ENCODE results near the gene GJB6. TPM values are rescaled to one million over a fixed set of nuclear protein-coding genes. Genes with fewer than 3 reads are reported as not detected.

GJB6 gene
- total RNA-seq, 2 donors from 2014 or later = 4.0 to 9.5 TPM

DNA sequence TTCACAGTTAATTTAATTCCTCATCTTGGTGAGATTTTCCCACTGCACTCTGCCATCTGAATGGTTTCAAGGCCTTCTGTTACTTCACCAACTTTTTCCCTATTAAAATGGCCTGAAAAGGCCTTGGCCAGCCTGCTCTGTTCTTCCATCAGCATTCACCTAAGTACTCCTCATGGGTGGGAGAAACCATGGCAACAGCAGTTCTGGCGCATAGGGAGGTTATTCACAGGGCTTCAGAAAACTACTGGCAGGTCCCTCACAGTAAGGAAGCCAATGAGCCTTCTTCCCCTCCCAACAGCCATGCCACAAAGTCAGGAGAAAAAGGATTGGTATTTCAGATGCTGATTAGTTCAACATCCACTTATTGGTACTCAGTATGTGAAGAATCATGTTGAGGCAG lies 22.2 kb downstream of the GJB6 start:
- H3K4me1 Mint-ChIP-seq (ENCODE audit: low read depth) = peaks cover 6% of the 10 kb centered on the region
- no peak overlapping the region for H3K4me3 Mint-ChIP-seq
- H3K27me3 Mint-ChIP-seq (ENCODE audit: low read depth) = peaks cover 23% of the 10 kb centered on the region
- no peaks in the 10 kb centered on the region for H3K9me3 Mint-ChIP-seq
- ATAC-seq (replicated peaks in 1 of 2) (no peak), DNase-seq (no peak)
- peaks cover 2 to 4% of the 10 kb centered on the region in 2 donors for H3K36me3 Mint-ChIP-seq (ENCODE audit: insufficient read depth in 2 of 2)
- H3K27ac Mint-ChIP-seq = no peak overlapping the region

GRCh38 chr13:20206698-20207235 lies 25.4 kb downstream of the GJB6 start:
- peaks cover 21% of the 10 kb centered on the region for H3K27me3 Mint-ChIP-seq (ENCODE audit: low read depth)
- H3K4me1 Mint-ChIP-seq (ENCODE audit: low read depth) = peaks cover 6% of the 10 kb centered on the region
- no peak for DNase-seq
- H3K4me3 Mint-ChIP-seq = no peak overlapping the region
- peaks cover 0 to under 1% of the 10 kb centered on the region in 2 donors for H3K9me3 Mint-ChIP-seq
- peaks cover under 1 to 2% of the 10 kb centered on the region in 2 donors for H3K36me3 Mint-ChIP-seq (ENCODE audit: insufficient read depth in 2 of 2)
- H3K27ac Mint-ChIP-seq = no peak overlapping the region
- no peak for ATAC-seq (replicated peaks in 1 of 2)

- no peak overlapping the region for H3K27ac Mint-ChIP-seq
- DNase-seq = no peak
- no peak for ATAC-seq (replicated peaks in 1 of 2)
- no peak overlapping the region for H3K4me3 Mint-ChIP-seq
- peaks cover 2% of the 10 kb centered on the region in 2 donors for H3K36me3 Mint-ChIP-seq (ENCODE audit: insufficient read depth in 2 of 2)
- peaks cover 0 to 1% of the 10 kb centered on the region in 2 donors for H3K9me3 Mint-ChIP-seq
- H3K4me1 Mint-ChIP-seq (ENCODE audit: low read depth) = peaks cover 6% of the 10 kb centered on the region
- H3K27me3 Mint-ChIP-seq (ENCODE audit: low read depth) = peaks cover 21% of the 10 kb centered on the region
Measured at GRCh38 chr13:20206065-20206697, 25.9 kb downstream of the GJB6 start.

DNA sequence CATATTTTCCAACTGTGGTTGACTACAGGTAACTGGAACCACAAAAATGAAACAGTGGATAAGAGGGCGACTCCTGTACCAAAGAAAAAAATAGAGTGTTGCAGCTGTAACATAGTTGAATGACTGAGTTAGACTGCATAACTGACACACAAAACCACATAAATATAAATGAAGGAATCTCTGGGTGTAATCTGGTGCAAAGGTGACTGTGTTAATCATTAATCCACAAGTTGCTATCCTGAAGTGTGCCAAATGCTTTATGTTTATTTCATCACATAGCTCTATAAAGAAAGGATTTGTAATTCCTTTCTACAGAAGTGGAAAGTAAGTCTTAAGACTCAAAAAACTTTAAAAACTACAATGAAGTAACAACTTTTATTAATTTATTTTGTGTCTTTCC lies 33.3 kb downstream of the GJB6 start:
- DNase-seq (no peak), ATAC-seq (replicated peaks in 1 of 2) (no peak)
- H3K27ac Mint-ChIP-seq = no peak overlapping the region
- H3K9me3 Mint-ChIP-seq = peaks cover 0 to 1% of the 10 kb centered on the region in 2 donors
- H3K4me3 Mint-ChIP-seq = no peak overlapping the region
- peaks cover 2 to 4% of the 10 kb centered on the region in 2 donors for H3K36me3 Mint-ChIP-seq (ENCODE audit: insufficient read depth in 2 of 2)
- H3K27me3 Mint-ChIP-seq (ENCODE audit: low read depth) = peaks cover 46% of the 10 kb centered on the region
- H3K4me1 Mint-ChIP-seq (ENCODE audit: low read depth) = peaks cover 21% of the 10 kb centered on the region

DNA sequence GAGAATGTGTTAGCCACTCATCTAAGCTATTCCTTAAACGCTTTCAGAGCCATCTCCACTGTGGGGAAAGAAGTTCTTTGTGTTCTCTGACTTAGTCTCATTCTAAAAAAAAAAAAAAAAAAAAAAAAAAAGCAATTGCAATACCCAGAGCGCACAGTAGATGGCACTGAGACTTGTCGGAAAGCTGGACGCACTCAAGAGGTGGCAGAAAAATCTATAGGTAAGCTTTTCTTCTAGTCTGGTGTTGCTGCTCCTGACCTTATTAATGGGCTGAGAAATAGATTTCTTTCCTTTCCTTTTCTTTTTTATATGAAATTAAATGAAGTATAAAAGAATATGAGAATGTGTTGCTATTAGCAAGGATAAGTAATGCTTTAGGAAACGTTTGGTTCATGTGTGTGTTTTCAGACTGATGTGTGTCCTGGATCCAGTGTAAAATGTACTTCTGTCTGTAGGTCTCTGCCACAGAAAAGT lies 34.7 kb downstream of the GJB6 start:
- H3K9me3 Mint-ChIP-seq = peaks cover 0 to 1% of the 10 kb centered on the region in 2 donors
- peaks cover 47% of the 10 kb centered on the region for H3K27me3 Mint-ChIP-seq (ENCODE audit: low read depth)
- H3K36me3 Mint-ChIP-seq (ENCODE audit: insufficient read depth in 2 of 2) = peaks cover 2% of the 10 kb centered on the region in 2 donors
- peaks cover 25% of the 10 kb centered on the region for H3K4me1 Mint-ChIP-seq (ENCODE audit: low read depth)
- peak overlapping the region; percentile 77 for H3K27ac Mint-ChIP-seq
- H3K4me3 Mint-ChIP-seq = peak overlapping the region in 1 of 2 donors; percentile 37
- peak; percentile 36 to 48 for ATAC-seq (replicated peaks in 1 of 2)
- DNase-seq = peak in 1 of 2 donors; percentile 24

DNA sequence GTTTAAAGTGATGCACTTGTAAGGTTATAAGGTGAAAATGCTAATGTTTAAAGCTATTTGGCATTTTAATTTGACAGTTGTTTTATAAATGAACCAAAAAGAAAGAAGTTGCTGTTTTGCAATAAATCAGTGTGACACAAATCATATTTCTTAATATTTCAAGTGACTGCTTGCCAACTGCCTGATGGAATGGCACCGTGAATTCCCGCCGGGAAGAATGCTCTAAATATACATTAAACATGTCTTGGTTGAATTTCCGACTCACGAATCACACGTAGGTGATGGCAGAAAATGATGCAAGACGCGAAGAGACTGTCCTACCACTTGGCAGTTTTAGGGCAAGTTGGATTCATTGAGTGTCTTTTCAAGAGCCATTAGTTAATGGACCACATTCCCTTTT lies 36.3 kb downstream of the GJB6 start:
- peaks cover 59% of the 10 kb centered on the region for H3K27me3 Mint-ChIP-seq (ENCODE audit: low read depth)
- no peak overlapping the region for H3K4me3 Mint-ChIP-seq
- H3K9me3 Mint-ChIP-seq = no peaks in the 10 kb centered on the region
- H3K36me3 Mint-ChIP-seq (ENCODE audit: insufficient read depth in 2 of 2) = peaks cover 0 to 2% of the 10 kb centered on the region in 2 donors
- no peak overlapping the region for H3K27ac Mint-ChIP-seq
- no peak for DNase-seq
- peaks cover 31% of the 10 kb centered on the region for H3K4me1 Mint-ChIP-seq (ENCODE audit: low read depth)
- ATAC-seq (replicated peaks in 1 of 2) = no peak

GRCh38 chr13:20193907-20194631 lies 38.0 kb downstream of the GJB6 start:
- no peaks in the 10 kb centered on the region for H3K36me3 Mint-ChIP-seq (ENCODE audit: insufficient read depth in 2 of 2)
- no peak overlapping the region for H3K27ac Mint-ChIP-seq
- H3K4me1 Mint-ChIP-seq (ENCODE audit: low read depth) = peaks cover 29% of the 10 kb centered on the region
- peak; percentile 20 to 29 for DNase-seq
- no peaks in the 10 kb centered on the region for H3K9me3 Mint-ChIP-seq
- peak; percentile 51 for ATAC-seq (replicated peaks in 1 of 2)
- H3K27me3 Mint-ChIP-seq (ENCODE audit: low read depth) = peaks cover 65% of the 10 kb centered on the region
- H3K4me3 Mint-ChIP-seq = peak overlapping the region; percentile 80 to 87

GRCh38 chr13:20193162-20193906 lies 38.8 kb downstream of the GJB6 start:
- Mint-ChIP-seq H3K4me1 (ENCODE audit: low read depth) (peaks cover 35% of the 10 kb centered on the region), H3K27me3 (ENCODE audit: low read depth) (peaks cover 65% of the 10 kb centered on the region), H3K27ac (no peak overlapping the region), H3K4me3 (peak overlapping the region; percentile 80 to 87), H3K36me3 (ENCODE audit: insufficient read depth in 2 of 2) (no peaks in the 10 kb centered on the region), H3K9me3 (no peaks in the 10 kb centered on the region)
- DNase-seq = peak in 1 of 2 donors; percentile 19
- ATAC-seq (replicated peaks in 1 of 2) = peak; percentile 26 to 42

DNA sequence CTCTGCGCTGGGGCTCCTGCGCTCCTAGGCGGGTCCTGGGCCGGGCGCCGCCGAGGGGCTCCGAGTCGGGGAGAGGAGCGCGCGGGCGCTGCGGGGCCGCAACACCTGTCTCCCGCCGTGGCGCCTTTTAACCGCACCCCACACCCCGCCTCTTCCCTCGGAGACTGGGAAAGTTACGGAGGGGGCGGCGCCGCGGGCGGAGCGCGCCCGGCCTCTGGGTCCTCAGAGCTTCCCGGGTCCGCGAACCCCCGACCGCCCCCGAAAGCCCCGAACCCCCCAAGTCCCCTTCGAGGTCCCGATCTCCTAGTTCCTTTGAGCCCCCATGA lies 39.3 kb downstream of the GJB6 start, which contains the start of gene GJB2:
Gene GJB2, minus strand, starts transcription at position 103 of the 326 bp plus-strand sequence. CDS start 3,357 bp downstream, outside the sequence.
- H3K4me1 Mint-ChIP-seq (ENCODE audit: low read depth) = peaks cover 35% of the 10 kb centered on the region
- DNase-seq (peak; percentile 29 to 31), ATAC-seq (replicated peaks in 1 of 2) (peak; percentile 21 to 45)
- no peaks in the 10 kb centered on the region for H3K9me3 Mint-ChIP-seq
- H3K4me3 Mint-ChIP-seq = peak within 1 kb of the TSS; percentile 80 to 87
- no peaks in the 10 kb centered on the region for H3K36me3 Mint-ChIP-seq (ENCODE audit: insufficient read depth in 2 of 2)
- H3K27me3 Mint-ChIP-seq (ENCODE audit: low read depth) = peaks cover 60% of the 10 kb centered on the region
- no peak within 1 kb of the TSS for H3K27ac Mint-ChIP-seq

DNA sequence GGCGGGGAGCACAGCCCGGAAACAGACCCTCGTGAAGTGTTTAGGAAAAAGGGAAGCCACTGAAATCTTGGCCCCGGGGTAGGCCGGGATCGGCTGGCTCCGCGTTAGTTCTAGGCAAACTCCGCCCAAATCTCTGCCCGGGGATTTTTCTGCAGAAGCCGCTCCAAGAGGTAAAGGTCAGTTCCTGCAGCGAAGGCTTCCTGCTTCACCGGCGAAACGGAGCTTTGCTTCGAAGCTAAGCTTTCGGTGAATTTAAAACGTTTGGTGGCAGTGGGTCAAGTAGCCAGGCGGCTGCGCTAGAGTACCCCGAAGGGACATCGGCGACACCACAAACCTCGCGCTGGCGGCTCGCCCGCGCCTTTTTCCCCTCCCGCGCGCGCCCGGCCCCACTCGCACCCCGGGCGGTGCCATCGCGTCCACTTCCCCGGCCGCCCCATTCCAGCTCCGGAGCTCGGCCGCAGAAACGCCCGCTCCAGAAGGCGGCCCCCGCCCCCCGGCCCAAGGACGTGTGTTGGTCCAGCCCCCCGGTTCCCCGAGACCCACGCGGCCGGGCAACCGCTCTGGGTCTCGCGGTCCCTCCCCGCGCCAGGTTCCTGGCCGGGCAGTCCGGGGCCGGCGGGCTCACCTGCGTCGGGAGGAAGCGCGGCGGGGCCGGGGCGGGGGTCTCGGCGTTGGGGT lies 39.8 kb downstream of the GJB6 start:
- ATAC-seq (replicated peaks in 1 of 2) (peak; percentile 9 to 27), DNase-seq (peak; percentile 17 to 33)
- Mint-ChIP-seq H3K27ac (no peak overlapping the region), H3K27me3 (ENCODE audit: low read depth) (peaks cover 59% of the 10 kb centered on the region), H3K9me3 (no peaks in the 10 kb centered on the region), H3K36me3 (ENCODE audit: insufficient read depth in 2 of 2) (no peaks in the 10 kb centered on the region), H3K4me1 (ENCODE audit: low read depth) (peaks cover 35% of the 10 kb centered on the region), H3K4me3 (peak overlapping the region; percentile 61 to 67)

DNA sequence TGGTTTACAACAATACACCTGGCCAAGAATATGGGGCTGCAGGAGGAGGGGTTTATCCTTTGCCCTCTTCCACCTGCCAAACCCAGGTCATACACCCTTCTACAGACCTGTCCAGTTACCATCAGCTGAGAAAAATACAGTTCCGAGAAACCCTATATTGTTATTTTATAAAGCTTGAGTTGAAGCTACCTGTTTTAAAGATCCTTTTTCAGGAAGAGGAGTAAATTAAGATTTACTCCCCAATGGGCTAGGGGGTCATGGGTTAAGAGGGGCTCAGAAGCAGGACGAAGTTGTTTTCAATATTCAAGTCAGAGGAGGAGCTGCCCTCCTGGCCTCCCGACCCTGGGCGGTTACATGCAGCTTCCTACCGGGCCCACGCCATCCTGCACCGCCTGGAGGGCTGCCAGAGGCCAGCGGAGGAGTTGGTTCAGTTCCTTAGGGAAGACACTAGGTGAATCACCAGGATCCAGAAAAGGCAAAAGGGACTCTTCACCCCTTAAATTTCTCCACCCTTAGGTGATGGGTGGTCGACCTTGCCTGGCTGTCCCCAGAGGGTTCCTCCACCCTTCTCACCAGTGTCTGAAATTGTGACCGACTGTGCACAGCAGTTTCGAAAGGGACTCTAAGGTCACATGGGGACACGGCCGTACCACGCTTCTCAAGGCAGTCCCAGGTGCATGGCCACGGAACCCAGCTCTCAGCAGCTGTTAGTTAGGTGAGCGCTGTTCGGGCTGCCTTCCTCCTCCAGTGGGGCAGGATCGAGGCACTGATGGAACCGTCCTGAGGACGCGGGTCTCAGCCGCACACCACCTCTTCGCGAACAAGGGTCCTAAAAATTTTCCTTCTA lies 40.6 kb downstream of the GJB6 start:
- Mint-ChIP-seq H3K4me1 (ENCODE audit: low read depth) (peaks cover 29% of the 10 kb centered on the region), H3K27me3 (ENCODE audit: low read depth) (peaks cover 52% of the 10 kb centered on the region), H3K27ac (no peak overlapping the region), H3K36me3 (ENCODE audit: insufficient read depth in 2 of 2) (no peaks in the 10 kb centered on the region), H3K4me3 (peak overlapping the region; percentile 61 to 67), H3K9me3 (no peaks in the 10 kb centered on the region)
- no peak for ATAC-seq (replicated peaks in 1 of 2)
- DNase-seq = no peak

Measured in activated T-cell treated with anti-CD3 and anti-CD28 coated beads, Interleukin-2, amount 50 U/mL, for 72 hours (primary cell).